HEK293 (cell line): ENCODE results near the gene PLBD1.

Experiments
- CTCF ChIP-seq: fragments of 450-650 bp; formaldehyde crosslinking; IDR thresholded peaks from 2 replicates; pipeline ENCODE4 v1.5.1; 2016; ENCODE audit warnings: missing biosample characterization, missing genetic modification characterization
- GLI2 ChIP-seq: fragments of 450-650 bp; formaldehyde crosslinking; IDR thresholded peaks from 2 replicates; pipeline ENCODE4; 2017; ENCODE audit warnings: missing biosample characterization, missing genetic modification characterization, low read depth, borderline replicate concordance

- TF ChIP-seq CTCF, result no peak
- no peak for TF ChIP-seq GLI2
Observed at GRCh38 chr12:14567351-14568162, at the start of gene PLBD1.
